Neutrophil (primary cell): Measurements from ENCODE around the gene MVD.

ENCODE experiments used
- H3K27ac ChIP-seq: fragments of 200-600 bp; sonication (generic); 2 replicates; pipeline ENCODE4 v1.5.1; 2016; ENCODE audit warnings: mild to moderate bottlenecking, moderate library complexity
- H3K27me3 ChIP-seq: fragments of 200-600 bp; sonication (generic); 2 replicates; pipeline ENCODE4 v1.6.0; 2016; ENCODE audit warnings: mild to moderate bottlenecking
- H3K36me3 ChIP-seq: fragments of 200-600 bp; sonication (generic); 2 replicates; pipeline ENCODE4 v1.5.1; 2017
- H3K4me1 ChIP-seq, 2 experiments: fragments of 200-600 bp in 1 of 2; sonication (generic) in 1 of 2; 1 replicate in 1 of 2; 2 replicates in 1 of 2; pipeline versions ENCODE4 v1.5.1 to v1.6.1; 2013 to 2016; ENCODE audit warnings: low read depth in 1 of 2, low read length in 1 of 2, mild to moderate bottlenecking in 1 of 2, moderate library complexity in 1 of 2; ENCODE audit not compliant: control insufficient read depth in 1 of 2, insufficient read depth in 1 of 2
- H3K4me3 ChIP-seq, 2 experiments: fragments of 200-600 bp in 1 of 2; sonication (generic) in 1 of 2; 1 replicate in 1 of 2; 2 replicates in 1 of 2; pipeline ENCODE4 v1.5.1; 2013 to 2016; ENCODE audit warnings: low read depth in 1 of 2, low read length in 1 of 2, mild to moderate bottlenecking in 1 of 2, moderate library complexity in 1 of 2
- H3K9me3 ChIP-seq: fragments of 200-600 bp; sonication (generic); 2 replicates; pipeline ENCODE4 v1.5.1; 2016
- CTCF ChIP-seq: fragments of 200-600 bp; sonication (generic); IDR thresholded peaks from 2 replicates; pipeline ENCODE4 v1.5.1; 2016; ENCODE audit warnings: antibody characterized with exemption

The MVD gene

GRCh38 chr16:88691129-88691813 is 28.4 kb upstream of the MVD start:
- H3K4me3 ChIP-seq: peak overlapping the region; percentile 13 to 54
- H3K27ac ChIP-seq: peak overlapping the region; percentile 100
- H3K4me1 ChIP-seq: peaks cover 40 to 61% of the 10 kb centered on the region in 2 experiments
- H3K9me3 ChIP-seq: no peaks in the 10 kb centered on the region
- peaks cover 26% of the 10 kb centered on the region for H3K36me3 ChIP-seq
- no peak for TF ChIP-seq CTCF
- H3K27me3 ChIP-seq: peaks cover 16% of the 10 kb centered on the region

GRCh38 chr16:88690341-88691128 is 27.6 kb upstream of the MVD start:
- Histone ChIP-seq H3K36me3 (peaks cover 19% of the 10 kb centered on the region), H3K9me3 (no peaks in the 10 kb centered on the region), H3K4me3 (no peak overlapping the region), H3K27ac (peak overlapping the region; percentile 100), H3K4me1 (peaks cover 42 to 67% of the 10 kb centered on the region in 2 experiments), H3K27me3 (peaks cover 16% of the 10 kb centered on the region)
- no peak for TF ChIP-seq CTCF

GRCh38 chr16:88688013-88688778 is 25.3 kb upstream of the MVD start:
- H3K27me3 ChIP-seq: peaks cover 16% of the 10 kb centered on the region
- H3K9me3 ChIP-seq: no peaks in the 10 kb centered on the region
- no peaks in the 10 kb centered on the region for H3K36me3 ChIP-seq
- peaks cover 61 to 79% of the 10 kb centered on the region in 2 experiments for H3K4me1 ChIP-seq
- no peak overlapping the region for H3K4me3 ChIP-seq
- no peak overlapping the region for H3K27ac ChIP-seq
- TF ChIP-seq CTCF: no peak

- Histone ChIP-seq H3K27ac (no peak overlapping the region), H3K36me3 (no peaks in the 10 kb centered on the region), H3K9me3 (no peaks in the 10 kb centered on the region), H3K4me1 (peaks cover 56 to 79% of the 10 kb centered on the region in 2 experiments), H3K27me3 (peaks cover 16% of the 10 kb centered on the region), H3K4me3 (no peak overlapping the region)
- TF ChIP-seq CTCF: no peak
Measured at GRCh38 chr16:88687676-88688012, 24.8 kb upstream of the MVD start.

GRCh38 chr16:88687254-88687576 is 24.3 kb upstream of the MVD start:
- Histone ChIP-seq H3K4me1 (peaks cover 56 to 79% of the 10 kb centered on the region in 2 experiments), H3K9me3 (no peaks in the 10 kb centered on the region), H3K36me3 (no peaks in the 10 kb centered on the region), H3K27ac (peak overlapping the region; percentile 87), H3K4me3 (peak overlapping the region in 1 of 2 experiments; percentile 96), H3K27me3 (peaks cover 16% of the 10 kb centered on the region)
- no peak for TF ChIP-seq CTCF
